ENCODE results near the gene MLH1. TPM values are rescaled to one million over a fixed set of nuclear protein-coding genes. Genes with fewer than 3 reads are reported as not detected.

MLH1 gene
- total and polyA plus RNA-seq, 10 donors, result 16.6 to 38.8 (median 30.4) TPM

GRCh38 chr3:37032961-37033360, 39.6 kb downstream of the MLH1 start:
- peaks cover 0 to 20% (median 16%) of the 10 kb centered on the region in 8 donors for H3K9me3 ChIP-seq
- peaks cover 0 to 100% (median 60%) of the 10 kb centered on the region in 6 donors for H3K36me3 ChIP-seq
- intact Hi-C loops (cut with DNase I; ENCODE audit: low total_unique reads), result no loop called here
- no peak overlapping the region for H3K27ac ChIP-seq
- DNase-seq, result no peak
- peaks cover 0 to 22% (median 7%) of the 10 kb centered on the region in 6 donors for H3K4me1 ChIP-seq
- 91 to 95% (median 94%) methylated on average over 10 of the region's 10 CpGs for WGBS, 5 donors
- no peaks in the 10 kb centered on the region for H3K27me3 ChIP-seq (replicated peaks in 1 of 7)
- TF ChIP-seq POLR2A (IDR thresholded peaks at IDR 0.05), result no peak
- TF ChIP-seq, protein P1, sequence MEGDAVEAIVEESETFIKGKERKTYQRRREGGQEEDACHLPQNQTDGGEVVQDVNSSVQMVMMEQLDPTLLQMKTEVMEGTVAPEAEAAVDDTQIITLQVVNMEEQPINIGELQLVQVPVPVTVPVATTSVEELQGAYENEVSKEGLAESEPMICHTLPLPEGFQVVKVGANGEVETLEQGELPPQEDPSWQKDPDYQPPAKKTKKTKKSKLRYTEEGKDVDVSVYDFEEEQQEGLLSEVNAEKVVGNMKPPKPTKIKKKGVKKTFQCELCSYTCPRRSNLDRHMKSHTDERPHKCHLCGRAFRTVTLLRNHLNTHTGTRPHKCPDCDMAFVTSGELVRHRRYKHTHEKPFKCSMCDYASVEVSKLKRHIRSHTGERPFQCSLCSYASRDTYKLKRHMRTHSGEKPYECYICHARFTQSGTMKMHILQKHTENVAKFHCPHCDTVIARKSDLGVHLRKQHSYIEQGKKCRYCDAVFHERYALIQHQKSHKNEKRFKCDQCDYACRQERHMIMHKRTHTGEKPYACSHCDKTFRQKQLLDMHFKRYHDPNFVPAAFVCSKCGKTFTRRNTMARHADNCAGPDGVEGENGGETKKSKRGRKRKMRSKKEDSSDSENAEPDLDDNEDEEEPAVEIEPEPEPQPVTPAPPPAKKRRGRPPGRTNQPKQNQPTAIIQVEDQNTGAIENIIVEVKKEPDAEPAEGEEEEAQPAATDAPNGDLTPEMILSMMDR (IDR thresholded peaks at IDR 0.05 in 8 of 11, conservative IDR thresholded peaks at IDR 0.05 in 3 of 11), result no peak
- peak in 1 of 3 donors; percentile 7 for TF ChIP-seq POLR2AphosphoS5 (IDR thresholded peaks at IDR 0.05)
- no peak overlapping the region for H3K4me3 ChIP-seq

- 96 to 99% (median 97%) methylated on average over 3 of the region's 3 CpGs for WGBS, 5 donors
- Histone ChIP-seq H3K4me1 (no peaks in the 10 kb centered on the region), H3K36me3 (peaks cover 0 to 100% (median 52%) of the 10 kb centered on the region in 6 donors), H3K27me3 (replicated peaks in 1 of 7) (no peaks in the 10 kb centered on the region), H3K4me3 (no peak overlapping the region), H3K9me3 (peaks cover 0 to 20% (median 16%) of the 10 kb centered on the region in 8 donors), H3K27ac (no peak overlapping the region)
- TF ChIP-seq, protein P1 (IDR thresholded peaks at IDR 0.05 in 8 of 11, conservative IDR thresholded peaks at IDR 0.05 in 3 of 11), result no peak
- TF ChIP-seq POLR2A (IDR thresholded peaks at IDR 0.05) (no peak), POLR2AphosphoS5 (IDR thresholded peaks at IDR 0.05) (no peak)
- intact Hi-C loops (cut with DNase I; ENCODE audit: low total_unique reads), result no loop called here
- no peak for DNase-seq
Observed at GRCh38 chr3:37037352-37037751, 44.0 kb downstream of the MLH1 start.

- Histone ChIP-seq H3K27me3 (replicated peaks in 1 of 7) (no peaks in the 10 kb centered on the region), H3K4me1 (peaks cover 0 to 3% (median 0%) of the 10 kb centered on the region in 6 donors), H3K36me3 (peaks cover 0 to 100% (median 49%) of the 10 kb centered on the region in 6 donors), H3K27ac (no peak overlapping the region), H3K9me3 (peaks cover 0 to 20% (median 16%) of the 10 kb centered on the region in 8 donors), H3K4me3 (no peak overlapping the region)
- WGBS, 5 donors, result 92 to 100% (median 99%) methylated on average over 1 of the region's 1 CpG
- TF ChIP-seq POLR2A (IDR thresholded peaks at IDR 0.05) (no peak), POLR2AphosphoS5 (IDR thresholded peaks at IDR 0.05) (no peak)
- TF ChIP-seq, protein P1 (IDR thresholded peaks at IDR 0.05 in 8 of 11, conservative IDR thresholded peaks at IDR 0.05 in 3 of 11), result no peak
- intact Hi-C loops (cut with DNase I; ENCODE audit: low total_unique reads), result no loop called here
- no peak for DNase-seq
Observed at GRCh38 chr3:37039161-37039846, 46.0 kb downstream of the MLH1 start.

DNA sequence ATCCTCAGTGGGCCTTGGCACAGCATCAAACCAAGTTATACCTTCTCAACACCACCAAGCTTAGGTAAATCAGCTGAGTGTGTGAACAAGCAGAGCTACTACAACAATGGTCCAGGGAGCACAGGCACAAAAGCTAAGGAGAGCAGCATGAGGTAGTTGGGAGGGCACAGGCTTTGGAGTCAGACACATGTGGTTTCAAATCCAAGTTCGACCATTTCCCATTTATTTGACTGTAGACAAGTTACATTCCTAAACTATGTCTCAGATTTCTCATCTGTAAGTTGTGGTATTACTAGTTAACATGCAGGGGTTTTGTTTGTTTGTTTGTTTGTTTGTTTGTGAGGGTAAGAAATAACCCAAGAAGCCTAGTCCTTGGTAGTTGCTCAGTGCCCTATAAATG, 46.9 kb downstream of the MLH1 start:
- no peak overlapping the region for H3K4me3 ChIP-seq
- peaks cover 0 to 3% (median 0%) of the 10 kb centered on the region in 6 donors for H3K4me1 ChIP-seq
- H3K27me3 ChIP-seq (replicated peaks in 1 of 7), result no peaks in the 10 kb centered on the region
- 92 to 100% (median 96%) methylated on average over 1 of the region's 1 CpG for WGBS, 5 donors
- DNase-seq, result no peak
- peaks cover 0 to 100% (median 49%) of the 10 kb centered on the region in 6 donors for H3K36me3 ChIP-seq
- no peak overlapping the region for H3K27ac ChIP-seq
- peaks cover 0 to 18% (median 15%) of the 10 kb centered on the region in 8 donors for H3K9me3 ChIP-seq
- intact Hi-C loops (cut with DNase I; ENCODE audit: low total_unique reads), result no loop called here
- TF ChIP-seq, protein P1 (IDR thresholded peaks at IDR 0.05 in 8 of 11, conservative IDR thresholded peaks at IDR 0.05 in 3 of 11), result no peak
- TF ChIP-seq POLR2AphosphoS5 (IDR thresholded peaks at IDR 0.05), result no peak
- TF ChIP-seq POLR2A (IDR thresholded peaks at IDR 0.05), result no peak

Data from spleen (tissue), 11 donors.